ENCODE results near the gene USP6NL. TPM values are rescaled to one million over a fixed set of nuclear protein-coding genes. Genes with fewer than 3 reads are reported as not detected.

The USP6NL gene
- total RNA-seq, 1 donor from 2014 or later, result 7.9 TPM

- no peaks in the 10 kb centered on the region for H3K9me3 ChIP-seq (replicated peaks)
- TF ChIP-seq CTCF (IDR thresholded peaks at IDR 0.05; ENCODE audit: borderline replicate concordance), result no peak
- no peak for DNase-seq
- intact Hi-C loops (cut with micrococcal nuclease), result no loop called here
- H3K4me1 ChIP-seq, result no peaks in the 10 kb centered on the region
- H3K36me3 ChIP-seq, result peaks cover 9% of the 10 kb centered on the region
- no peak overlapping the region for H3K4me3 ChIP-seq
- no peak overlapping the region for H3K27ac ChIP-seq (replicated peaks)
- no peaks in the 10 kb centered on the region for H3K27me3 ChIP-seq (ENCODE audit: low read depth)
Measured at GRCh38 chr10:11483201-11484148, 128.0 kb downstream of the USP6NL start.

- Histone ChIP-seq H3K9me3 (replicated peaks) (no peaks in the 10 kb centered on the region), H3K36me3 (no peaks in the 10 kb centered on the region), H3K4me1 (no peaks in the 10 kb centered on the region), H3K27me3 (ENCODE audit: low read depth) (no peaks in the 10 kb centered on the region), H3K4me3 (no peak overlapping the region), H3K27ac (replicated peaks) (no peak overlapping the region)
- no peak for DNase-seq
- TF ChIP-seq CTCF (IDR thresholded peaks at IDR 0.05; ENCODE audit: borderline replicate concordance), result no peak
- intact Hi-C loops (cut with micrococcal nuclease), result no loop called here
Measured at GRCh38 chr10:11482306-11482705, 129.1 kb downstream of the USP6NL start.

- TF ChIP-seq CTCF (IDR thresholded peaks at IDR 0.05; ENCODE audit: borderline replicate concordance), result no peak
- intact Hi-C loops (cut with micrococcal nuclease), result no loop called here
- H3K27me3 ChIP-seq (ENCODE audit: low read depth), result no peaks in the 10 kb centered on the region
- H3K4me3 ChIP-seq, result no peak overlapping the region
- no peaks in the 10 kb centered on the region for H3K9me3 ChIP-seq (replicated peaks)
- no peaks in the 10 kb centered on the region for H3K4me1 ChIP-seq
- no peak overlapping the region for H3K27ac ChIP-seq (replicated peaks)
- no peaks in the 10 kb centered on the region for H3K36me3 ChIP-seq
- DNase-seq, result no peak
Measured at GRCh38 chr10:11480687-11481086, 130.8 kb downstream of the USP6NL start.

GRCh38 chr10:11479300-11479699 lies 132.2 kb downstream of the USP6NL start:
- no peak for DNase-seq
- TF ChIP-seq CTCF (IDR thresholded peaks at IDR 0.05; ENCODE audit: borderline replicate concordance), result no peak
- Histone ChIP-seq H3K27me3 (ENCODE audit: low read depth) (no peaks in the 10 kb centered on the region), H3K4me3 (no peak overlapping the region), H3K9me3 (replicated peaks) (no peaks in the 10 kb centered on the region), H3K36me3 (no peaks in the 10 kb centered on the region), H3K27ac (replicated peaks) (no peak overlapping the region), H3K4me1 (no peaks in the 10 kb centered on the region)
- intact Hi-C loops (cut with micrococcal nuclease), result no loop called here

- no peaks in the 10 kb centered on the region for H3K27me3 ChIP-seq (ENCODE audit: low read depth)
- TF ChIP-seq CTCF (IDR thresholded peaks at IDR 0.05; ENCODE audit: borderline replicate concordance), result no peak
- H3K9me3 ChIP-seq (replicated peaks), result no peaks in the 10 kb centered on the region
- no peak overlapping the region for H3K27ac ChIP-seq (replicated peaks)
- no peak for DNase-seq
- no peaks in the 10 kb centered on the region for H3K36me3 ChIP-seq
- H3K4me1 ChIP-seq, result peaks cover under 1% of the 10 kb centered on the region
- intact Hi-C loops (cut with micrococcal nuclease), result no loop called here
- no peak overlapping the region for H3K4me3 ChIP-seq
Measured at GRCh38 chr10:11478807-11479206, 132.6 kb downstream of the USP6NL start.
